HG03095 (cell line): ENCODE measurements around the gene DENND6B.

Experiments used
- ATAC-seq: cut with Tn5 transposase; IDR thresholded peaks from one replicate; pipeline ENCODE4 v1.9.1; 2021; ENCODE audit warnings: moderate library complexity; ENCODE audit not compliant: unreplicated experiment

DENND6B gene

GRCh38 chr22:50305393-50305922, 21.4 kb downstream of the DENND6B start:
- ATAC-seq: no peak

GRCh38 chr22:50304528-50305392, 22.1 kb downstream of the DENND6B start:
- ATAC-seq: no peak

GRCh38 chr22:50303848-50304527, 22.8 kb downstream of the DENND6B start:
- ATAC-seq: no peak

GRCh38 chr22:50303515-50303847, 23.3 kb downstream of the DENND6B start:
- no peak for ATAC-seq

- ATAC-seq: no peak
Measured at GRCh38 chr22:50302564-50302963, 24.2 kb downstream of the DENND6B start.

- no peak for ATAC-seq
Measured at GRCh38 chr22:50302041-50302541, 24.7 kb downstream of the DENND6B start.

GRCh38 chr22:50301581-50301991, 25.2 kb downstream of the DENND6B start:
- ATAC-seq: no peak

- ATAC-seq: no peak
Measured at GRCh38 chr22:50300620-50301257, 26.1 kb downstream of the DENND6B start.

- ATAC-seq: no peak
Measured at GRCh38 chr22:50299785-50300619, 26.8 kb downstream of the DENND6B start.

- no peak for ATAC-seq
Measured at GRCh38 chr22:50298937-50299784, 27.7 kb downstream of the DENND6B start.

- ATAC-seq: no peak
Measured at GRCh38 chr22:50298266-50298637, 28.6 kb downstream of the DENND6B start.

GRCh38 chr22:50297510-50298265, 29.1 kb downstream of the DENND6B start:
- no peak for ATAC-seq

GRCh38 chr22:50296658-50297490, 29.9 kb downstream of the DENND6B start:
- no peak for ATAC-seq

GRCh38 chr22:50294319-50294656, 32.5 kb downstream of the DENND6B start:
- ATAC-seq: no peak

GRCh38 chr22:50293441-50294318, 33.1 kb downstream of the DENND6B start:
- no peak for ATAC-seq

- no peak for ATAC-seq
Measured at GRCh38 chr22:50292643-50293440, 34.0 kb downstream of the DENND6B start.
